ELR (cell line): ENCODE measurements around the gene UBE2K.
"Not testable (repeated sequence)": the region's sequence is repeated elsewhere in the genome, so short reads cannot be mapped to it uniquely, and the experiment has no call there.

Experiments used
- DNase-seq: peaks from one replicate; pipeline ENCODE4 v3.0.0-alpha.2; 2015; ENCODE audit warnings: low read depth

UBE2K gene

GRCh38 chr4:39697740-39698423 lies at the start of gene UBE2K:
Gene UBE2K (plus strand): TSS chr4:39698136. CDS start chr4:39698328, 192 bp downstream.
- peak; percentile 88 for DNase-seq

- DNase-seq, result no peak
These were observed 49.7 kb upstream of the UBE2K start for GRCh38 chr4:39648213-39648612.

- no peak for DNase-seq
These were observed 48.9 kb upstream of the UBE2K start for GRCh38 chr4:39648827-39649558.

- no peak for DNase-seq
These were observed 48.2 kb upstream of the UBE2K start for GRCh38 chr4:39649639-39650265.

- DNase-seq, result not testable (repeated sequence)
These were observed 46.4 kb upstream of the UBE2K start for GRCh38 chr4:39651586-39651985.

- DNase-seq, result no peak
These were observed 42.7 kb upstream of the UBE2K start for GRCh38 chr4:39655211-39655610.

- no peak for DNase-seq
These were observed 42.1 kb upstream of the UBE2K start for GRCh38 chr4:39655876-39656275.

- DNase-seq, result not testable (repeated sequence)
These were observed 41.3 kb upstream of the UBE2K start for GRCh38 chr4:39656638-39657037.

- DNase-seq, result no peak
These were observed 40.5 kb upstream of the UBE2K start for GRCh38 chr4:39657465-39657864.

GRCh38 chr4:39658756-39659155 lies 39.2 kb upstream of the UBE2K start:
- DNase-seq, result no peak

GRCh38 chr4:39660045-39660444 lies 37.9 kb upstream of the UBE2K start:
- DNase-seq, result no peak

- no peak for DNase-seq
These were observed 37.2 kb upstream of the UBE2K start for GRCh38 chr4:39660757-39661156.

- no peak for DNase-seq
These were observed 35.3 kb upstream of the UBE2K start for GRCh38 chr4:39662683-39663082.

- peak; percentile 61 for DNase-seq
These were observed 32.9 kb upstream of the UBE2K start for GRCh38 chr4:39664828-39665731.

- no peak for DNase-seq
These were observed 30.2 kb upstream of the UBE2K start for GRCh38 chr4:39667706-39668105.

- no peak for DNase-seq
These were observed 29.0 kb upstream of the UBE2K start for GRCh38 chr4:39668887-39669286.

- not testable (repeated sequence) for DNase-seq
These were observed 27.6 kb upstream of the UBE2K start for GRCh38 chr4:39670296-39670695.

- not testable (repeated sequence) for DNase-seq
These were observed 22.3 kb upstream of the UBE2K start for GRCh38 chr4:39675681-39676080.

GRCh38 chr4:39681003-39681402 lies 16.9 kb upstream of the UBE2K start:
- DNase-seq, result not testable (repeated sequence)

- no peak for DNase-seq
These were observed 15.8 kb upstream of the UBE2K start for GRCh38 chr4:39682138-39682537.

- DNase-seq, result no peak
These were observed 11.9 kb upstream of the UBE2K start for GRCh38 chr4:39685990-39686389.

GRCh38 chr4:39687014-39687413 lies 10.9 kb upstream of the UBE2K start:
- no peak for DNase-seq
